Measurements from ENCODE around the gene BASP1. TPM values are rescaled to one million over a fixed set of nuclear protein-coding genes. Genes with fewer than 3 reads are reported as not detected.

Gene BASP1
- total and polyA plus RNA-seq, 2 experiments from 2014 or later = 87.5 to 114 TPM

DNA sequence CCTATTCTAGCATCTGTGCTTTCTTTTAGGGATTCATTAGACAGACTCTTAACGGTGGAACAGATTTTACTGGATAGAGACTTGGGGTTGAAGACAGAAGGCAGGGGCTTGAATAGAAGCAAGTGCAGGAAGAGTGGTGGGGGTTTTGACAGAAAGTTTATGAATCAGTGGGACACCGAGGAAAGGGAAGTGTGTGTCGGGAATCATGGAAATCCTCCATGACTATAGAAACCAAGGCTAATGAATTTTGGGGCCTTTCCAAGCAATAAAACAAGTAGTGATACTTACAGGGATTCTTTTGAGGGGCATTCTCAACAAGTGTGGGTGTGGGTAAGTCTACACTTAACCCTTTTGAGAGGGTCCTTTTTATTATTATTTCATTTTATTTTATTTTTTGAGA lies 12.8 kb downstream of the BASP1 start (continued):
- TF ChIP-seq, protein P1, sequence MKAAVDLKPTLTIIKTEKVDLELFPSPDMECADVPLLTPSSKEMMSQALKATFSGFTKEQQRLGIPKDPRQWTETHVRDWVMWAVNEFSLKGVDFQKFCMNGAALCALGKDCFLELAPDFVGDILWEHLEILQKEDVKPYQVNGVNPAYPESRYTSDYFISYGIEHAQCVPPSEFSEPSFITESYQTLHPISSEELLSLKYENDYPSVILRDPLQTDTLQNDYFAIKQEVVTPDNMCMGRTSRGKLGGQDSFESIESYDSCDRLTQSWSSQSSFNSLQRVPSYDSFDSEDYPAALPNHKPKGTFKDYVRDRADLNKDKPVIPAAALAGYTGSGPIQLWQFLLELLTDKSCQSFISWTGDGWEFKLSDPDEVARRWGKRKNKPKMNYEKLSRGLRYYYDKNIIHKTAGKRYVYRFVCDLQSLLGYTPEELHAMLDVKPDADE (IDR thresholded peaks at IDR 0.05) = no peak
- TF ChIP-seq, protein P2, sequence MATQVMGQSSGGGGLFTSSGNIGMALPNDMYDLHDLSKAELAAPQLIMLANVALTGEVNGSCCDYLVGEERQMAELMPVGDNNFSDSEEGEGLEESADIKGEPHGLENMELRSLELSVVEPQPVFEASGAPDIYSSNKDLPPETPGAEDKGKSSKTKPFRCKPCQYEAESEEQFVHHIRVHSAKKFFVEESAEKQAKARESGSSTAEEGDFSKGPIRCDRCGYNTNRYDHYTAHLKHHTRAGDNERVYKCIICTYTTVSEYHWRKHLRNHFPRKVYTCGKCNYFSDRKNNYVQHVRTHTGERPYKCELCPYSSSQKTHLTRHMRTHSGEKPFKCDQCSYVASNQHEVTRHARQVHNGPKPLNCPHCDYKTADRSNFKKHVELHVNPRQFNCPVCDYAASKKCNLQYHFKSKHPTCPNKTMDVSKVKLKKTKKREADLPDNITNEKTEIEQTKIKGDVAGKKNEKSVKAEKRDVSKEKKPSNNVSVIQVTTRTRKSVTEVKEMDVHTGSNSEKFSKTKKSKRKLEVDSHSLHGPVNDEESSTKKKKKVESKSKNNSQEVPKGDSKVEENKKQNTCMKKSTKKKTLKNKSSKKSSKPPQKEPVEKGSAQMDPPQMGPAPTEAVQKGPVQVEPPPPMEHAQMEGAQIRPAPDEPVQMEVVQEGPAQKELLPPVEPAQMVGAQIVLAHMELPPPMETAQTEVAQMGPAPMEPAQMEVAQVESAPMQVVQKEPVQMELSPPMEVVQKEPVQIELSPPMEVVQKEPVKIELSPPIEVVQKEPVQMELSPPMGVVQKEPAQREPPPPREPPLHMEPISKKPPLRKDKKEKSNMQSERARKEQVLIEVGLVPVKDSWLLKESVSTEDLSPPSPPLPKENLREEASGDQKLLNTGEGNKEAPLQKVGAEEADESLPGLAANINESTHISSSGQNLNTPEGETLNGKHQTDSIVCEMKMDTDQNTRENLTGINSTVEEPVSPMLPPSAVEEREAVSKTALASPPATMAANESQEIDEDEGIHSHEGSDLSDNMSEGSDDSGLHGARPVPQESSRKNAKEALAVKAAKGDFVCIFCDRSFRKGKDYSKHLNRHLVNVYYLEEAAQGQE (IDR thresholded peaks at IDR 0.05; ENCODE audit: unreplicated experiment) = no peak
- TF ChIP-seq JUNB (IDR thresholded peaks at IDR 0.05; ENCODE audit: unreplicated experiment) (no peak), NANOG (IDR thresholded peaks at IDR 0.05; ENCODE audit: borderline replicate concordance) (no peak), EZH2 (IDR thresholded peaks at IDR 0.05; ENCODE audit: low read depth, unreplicated experiment) (no peak)

DNA sequence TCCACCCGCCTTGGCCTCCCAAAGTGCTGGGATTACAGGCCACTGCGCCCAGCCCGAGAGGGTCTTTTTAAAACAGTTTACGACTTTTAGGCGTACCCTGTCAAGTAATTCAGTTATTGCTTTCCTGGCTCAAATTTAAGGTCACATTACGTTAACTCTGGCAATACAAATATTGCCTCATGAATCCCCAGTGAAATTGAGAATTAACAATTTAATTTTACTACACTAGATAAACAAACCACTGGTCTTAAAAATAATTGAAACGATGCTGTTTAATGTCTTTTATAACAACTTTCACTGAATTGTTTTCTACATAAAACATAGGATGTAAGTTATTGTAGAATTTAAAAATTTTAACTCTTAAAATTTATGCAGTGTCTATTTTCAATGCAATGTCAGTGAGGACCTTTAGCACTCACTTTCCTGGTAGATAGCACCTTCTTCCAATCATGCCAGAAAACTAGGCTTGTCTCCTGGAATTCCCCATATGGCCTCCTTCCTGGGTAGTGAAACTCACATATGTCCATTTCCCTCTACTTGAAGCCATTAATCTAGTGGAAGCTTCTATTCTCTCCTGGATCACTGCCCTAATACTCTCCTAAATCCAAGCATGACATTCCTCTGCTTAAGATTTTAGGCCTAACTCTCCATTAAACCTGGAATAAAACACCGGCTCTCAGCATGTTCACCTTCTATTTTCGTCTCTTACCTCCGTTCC lies 13.5 kb downstream of the BASP1 start:
- peaks cover 31% of the 10 kb centered on the region for H4K20me1 ChIP-seq (replicated peaks; ENCODE audit: insufficient read depth)

DNA sequence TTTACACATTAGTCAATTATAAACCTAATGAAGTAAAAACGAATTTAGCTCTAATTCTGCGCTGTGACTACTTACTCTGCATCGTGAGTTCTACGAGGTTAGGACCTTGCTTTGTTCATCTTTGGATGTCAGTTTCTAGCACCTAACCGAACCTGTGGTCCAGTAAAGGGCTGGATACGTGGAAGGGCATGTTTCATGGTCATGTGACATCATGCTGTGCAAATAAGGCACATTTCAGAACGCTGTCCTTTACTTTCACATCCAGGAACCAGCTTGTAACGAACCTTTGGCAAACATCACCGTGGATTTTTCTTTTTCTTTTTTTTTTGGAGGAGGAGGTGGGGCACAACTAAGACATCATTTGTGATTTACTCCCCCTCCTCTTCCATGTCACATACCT lies 15.0 kb downstream of the BASP1 start:
- ATAC-seq (no peak), DNase-seq (ENCODE audit: low spot score) (no peak)
- no peak overlapping the region for H3K4me2 ChIP-seq
- no peaks in the 10 kb centered on the region for H3K27me3 ChIP-seq (ENCODE audit: insufficient read depth)
- H3K79me2 ChIP-seq (replicated peaks; ENCODE audit: insufficient read depth) = peaks cover 93% of the 10 kb centered on the region
- H4K20me1 ChIP-seq (replicated peaks; ENCODE audit: insufficient read depth) = peaks cover 26% of the 10 kb centered on the region
- no peaks in the 10 kb centered on the region for H3K36me3 ChIP-seq (ENCODE audit: insufficient read depth)
- H3K9me3 Mint-ChIP-seq = no peaks in the 10 kb centered on the region
- H2AFZ ChIP-seq = no peak overlapping the region
- peaks cover 20% of the 10 kb centered on the region for H3K4me1 Mint-ChIP-seq
- H3K27ac Mint-ChIP-seq = no peak overlapping the region
- no peaks in the 10 kb centered on the region; the same call in 1 of the 2 replicates for H3K4me1 ChIP-seq (ENCODE audit: insufficient read depth)
- peaks cover 44% of the 10 kb centered on the region for H3K36me3 Mint-ChIP-seq (ENCODE audit: low read depth)
- no peak overlapping the region for H3K27ac ChIP-seq (ENCODE audit: low read depth)
- no peaks in the 10 kb centered on the region for H3K9me2 ChIP-seq (ENCODE audit: insufficient read depth)
- no peaks in the 10 kb centered on the region for H3F3A ChIP-seq (replicated peaks; ENCODE audit: low read depth)
- H3K4me3 Mint-ChIP-seq = no peak overlapping the region
- H3K4me3 ChIP-seq = no peak overlapping the region
- H3K27me3 Mint-ChIP-seq (ENCODE audit: insufficient read depth, low read depth, poor library complexity) = no peaks in the 10 kb centered on the region
- TF ChIP-seq CREB1 (CRISPR knock-in tag; IDR thresholded peaks at IDR 0.05; ENCODE audit: low read depth) (no peak), STAT1 (IDR thresholded peaks at IDR 0.05; ENCODE audit: unreplicated experiment) (no peak), JUNB (IDR thresholded peaks at IDR 0.05; ENCODE audit: unreplicated experiment) (no peak), EZH2 (IDR thresholded peaks at IDR 0.05; ENCODE audit: low read depth, unreplicated experiment) (no peak), ZNF114 (CRISPR knock-in tag; IDR thresholded peaks at IDR 0.05) (no peak), EZH2phosphoT487 (IDR thresholded peaks at IDR 0.05; ENCODE audit: unreplicated experiment) (no peak)
- TF ChIP-seq, protein P2 (IDR thresholded peaks at IDR 0.05; ENCODE audit: unreplicated experiment) = no peak
- TF ChIP-seq, protein P1 (IDR thresholded peaks at IDR 0.05) = no peak

More for the DNA sequence above, 13.5 kb downstream of the BASP1 start:
- DNase-seq (ENCODE audit: low spot score) (no peak), ATAC-seq (no peak)
- Mint-ChIP-seq H3K27ac (no peak overlapping the region), H3K36me3 (ENCODE audit: low read depth) (peaks cover 46% of the 10 kb centered on the region), H3K9me3 (no peaks in the 10 kb centered on the region; the same call in 2 of the 3 replicates), H3K27me3 (ENCODE audit: insufficient read depth, low read depth, poor library complexity) (no peaks in the 10 kb centered on the region), H3K4me1 (peaks cover 24% of the 10 kb centered on the region), H3K4me3 (no peak overlapping the region)
- no peaks in the 10 kb centered on the region for H3K9me2 ChIP-seq (ENCODE audit: insufficient read depth)
- H3K27ac ChIP-seq (ENCODE audit: low read depth) = no peak overlapping the region
- H2AFZ ChIP-seq = no peak overlapping the region
- no peaks in the 10 kb centered on the region; the same call in 1 of the 2 replicates for H3K4me1 ChIP-seq (ENCODE audit: insufficient read depth)
- peaks cover 93% of the 10 kb centered on the region for H3K79me2 ChIP-seq (replicated peaks; ENCODE audit: insufficient read depth)
- H3K36me3 ChIP-seq (ENCODE audit: insufficient read depth) = no peaks in the 10 kb centered on the region
- TF ChIP-seq ZNF331 (CRISPR knock-in tag; IDR thresholded peaks at IDR 0.05; ENCODE audit: low read depth) (no peak), POLR2AphosphoS5 (IDR thresholded peaks at IDR 0.05; ENCODE audit: low read depth) (no peak)
- H3F3A ChIP-seq (replicated peaks; ENCODE audit: low read depth) = no peaks in the 10 kb centered on the region
- H3K4me2 ChIP-seq = no peak overlapping the region
- no peak overlapping the region for H3K4me3 ChIP-seq
- H3K27me3 ChIP-seq (ENCODE audit: insufficient read depth) = no peaks in the 10 kb centered on the region

Measured in GM23338 (cell line).